Dermis blood vessel endothelial cell (primary cell): ENCODE measurements around the gene CAPN11. TPM values are rescaled to one million over a fixed set of nuclear protein-coding genes. Genes with fewer than 3 reads are reported as not detected.

ENCODE experiments used
- DNase-seq: peaks from one replicate; pipeline ENCODE4 v3.0.0; 2010
- total RNA-seq: library from RNA; depleted of rRNA; stranded (reverse); fragments of >200 nt; gene quantifications from 2 replicates; pipeline ENCODE4 v1.2.3, GENCODE V29; 2014

Gene CAPN11
- total RNA-seq, 1 donor from 2014 or later: 2.2 TPM

GRCh38 chr6:44217332-44218143 is 58.9 kb downstream of the CAPN11 start:
- DNase-seq: peak; percentile 28

- peak; percentile 93 for DNase-seq
Measured at GRCh38 chr6:44219053-44219814, 60.6 kb downstream of the CAPN11 start.

- no peak for DNase-seq
Measured at GRCh38 chr6:44219815-44220784, 61.5 kb downstream of the CAPN11 start.

- DNase-seq: no peak
Measured at GRCh38 chr6:44220913-44221290, 62.3 kb downstream of the CAPN11 start.

GRCh38 chr6:44221291-44221960 is 62.8 kb downstream of the CAPN11 start:
- DNase-seq: peak; percentile 95

GRCh38 chr6:44221961-44222335 is 63.3 kb downstream of the CAPN11 start:
- DNase-seq: no peak

- DNase-seq: peak; percentile 50
Measured at GRCh38 chr6:44222486-44223318, 64.1 kb downstream of the CAPN11 start.

GRCh38 chr6:44223319-44224028 is 64.9 kb downstream of the CAPN11 start, which contains the start of gene SLC29A1:
SLC29A1 (plus strand) TSS chr6:44223595; CDS start chr6:44227314, 3,719 bp downstream.
- peak; percentile 76 for DNase-seq

GRCh38 chr6:44224029-44224964 is 65.7 kb downstream of the CAPN11 start:
- DNase-seq: peak; percentile 56

- no peak for DNase-seq
Measured at GRCh38 chr6:44224965-44225305, 66.3 kb downstream of the CAPN11 start.

- DNase-seq: no peak
Measured at GRCh38 chr6:44225579-44226325, 67.1 kb downstream of the CAPN11 start.

- no peak for DNase-seq
Measured at GRCh38 chr6:44226368-44227147, 67.9 kb downstream of the CAPN11 start.

- DNase-seq: no peak
Measured at GRCh38 chr6:44227148-44227793, 68.7 kb downstream of the CAPN11 start.

GRCh38 chr6:44228031-44228430 is 69.4 kb downstream of the CAPN11 start:
- no peak for DNase-seq

GRCh38 chr6:44228433-44228832 is 69.8 kb downstream of the CAPN11 start:
- no peak for DNase-seq

- no peak for DNase-seq
Measured at GRCh38 chr6:44228836-44229235, 70.2 kb downstream of the CAPN11 start.

GRCh38 chr6:44229376-44230033 is 70.9 kb downstream of the CAPN11 start:
- DNase-seq: no peak
